T-helper 1 cell (primary cell): ENCODE data around the gene ARHGAP22.

Experiments used
- DNase-seq, 5 donors: peaks; one replicate each; pipeline ENCODE4 v3.0.0-alpha.2; 2012 to 2020

ARHGAP22 gene

DNA sequence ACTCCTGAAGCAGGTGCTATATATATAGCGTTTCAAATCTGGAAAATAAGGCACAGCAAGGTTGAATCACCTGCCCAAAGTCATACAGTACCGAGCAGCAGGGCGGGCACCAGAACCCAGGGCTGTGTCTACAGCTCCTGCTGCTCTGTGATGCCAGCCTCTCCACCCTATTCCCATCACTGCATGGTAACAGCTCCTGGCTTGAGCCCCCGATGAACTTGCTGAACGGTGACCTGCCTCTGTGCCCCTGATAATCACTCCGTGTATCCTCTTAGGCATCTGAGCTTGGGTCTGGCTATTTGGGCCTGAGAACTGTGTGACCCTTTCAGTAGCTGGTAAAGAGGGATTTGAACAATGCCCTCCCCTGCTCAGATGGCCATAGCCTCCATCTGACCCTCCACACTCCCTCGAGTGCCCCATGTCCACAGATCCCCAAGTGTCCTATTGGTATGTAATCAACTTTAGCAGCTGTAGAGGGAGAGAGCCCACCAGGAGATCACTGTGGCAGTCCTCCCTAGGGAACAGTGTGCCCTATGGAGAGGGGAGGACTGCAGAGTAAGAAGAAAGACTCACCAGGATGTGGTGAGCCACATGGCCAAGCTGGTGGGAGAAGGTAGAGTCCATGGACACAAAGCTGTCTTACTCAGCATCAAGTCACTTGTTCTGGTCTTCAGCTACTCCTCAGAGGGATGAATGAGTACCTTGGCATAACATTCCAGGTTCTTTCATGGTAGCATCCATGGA, 1.1 kb upstream of the ARHGAP22 start:
- DNase-seq: no peak

DNA sequence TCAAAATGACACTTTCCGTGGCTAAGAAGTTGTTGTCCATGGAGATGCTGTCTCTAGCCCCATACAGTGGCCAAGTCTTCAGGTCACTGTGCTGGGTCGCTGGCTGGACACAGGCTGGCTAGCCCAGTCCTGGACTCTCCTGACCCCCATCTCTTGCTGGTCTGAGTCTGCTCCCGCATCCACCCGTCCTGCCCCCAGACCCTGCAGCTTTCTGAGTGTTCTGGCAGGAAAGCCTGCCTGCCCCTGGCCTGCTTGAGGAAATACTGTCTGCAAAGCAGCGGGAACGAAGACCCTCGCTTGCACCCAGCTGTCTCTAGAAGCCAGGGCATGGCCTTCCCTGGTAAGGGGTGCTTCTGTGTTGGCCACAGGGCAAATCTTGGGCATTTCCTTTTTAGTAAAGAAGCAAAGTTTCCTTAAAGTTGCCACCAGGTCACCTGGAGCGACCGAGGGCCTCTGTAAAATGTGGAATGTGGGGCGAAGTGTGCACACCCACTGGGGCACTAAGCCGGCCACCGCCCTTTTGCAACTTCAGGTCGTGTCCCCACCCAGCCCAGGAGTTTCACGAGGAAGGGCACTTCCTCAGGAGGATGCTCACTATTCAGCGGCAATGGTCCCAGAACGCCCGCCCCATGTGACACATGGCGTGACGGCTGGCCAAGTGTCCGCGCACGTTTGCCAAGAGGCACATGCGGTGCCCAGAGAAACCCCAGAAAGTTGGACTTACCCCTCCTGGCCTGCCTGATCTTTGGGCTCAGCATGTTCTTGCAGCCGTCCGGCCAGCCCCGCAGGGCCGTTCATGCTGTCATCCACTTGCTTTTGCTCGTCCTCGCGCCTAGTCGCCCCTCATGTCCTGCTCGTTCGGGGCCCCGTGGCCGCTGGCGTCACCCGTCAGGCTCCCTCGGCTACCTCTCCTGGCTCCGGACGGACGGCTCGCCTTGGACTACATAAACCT, 558 bp downstream of the ARHGAP22 start:
- DNase-seq: no peak

DNA sequence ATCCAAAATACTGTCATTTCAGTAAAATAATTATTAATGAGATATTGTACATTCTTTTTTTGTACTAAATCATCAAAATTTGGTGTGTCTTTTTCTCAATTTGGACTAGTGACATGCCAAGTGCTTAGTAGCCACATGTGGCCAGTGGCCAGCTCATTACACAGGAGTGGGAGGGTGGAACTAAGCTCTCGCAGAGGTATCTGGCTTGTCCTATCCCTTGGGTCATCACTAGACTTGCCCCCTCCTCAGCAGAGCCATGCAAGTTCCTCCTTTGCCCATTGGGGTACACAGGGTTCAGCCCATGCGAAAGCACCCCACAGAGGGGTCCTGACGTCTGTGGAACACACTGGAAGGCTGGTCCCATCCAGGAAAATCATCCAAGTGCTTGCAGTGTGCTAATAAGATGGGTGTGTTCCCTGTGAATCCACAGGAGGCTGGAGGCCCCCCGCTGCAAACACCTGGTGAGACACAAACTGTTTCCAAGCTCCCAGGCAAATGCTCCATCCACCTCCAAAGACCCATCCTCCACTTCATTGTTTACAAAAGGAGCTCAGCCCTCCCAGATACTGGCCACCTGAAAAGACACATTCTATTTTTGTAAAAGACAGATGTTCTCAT, 1.3 kb downstream of the ARHGAP22 start:
- DNase-seq: no peak

DNA sequence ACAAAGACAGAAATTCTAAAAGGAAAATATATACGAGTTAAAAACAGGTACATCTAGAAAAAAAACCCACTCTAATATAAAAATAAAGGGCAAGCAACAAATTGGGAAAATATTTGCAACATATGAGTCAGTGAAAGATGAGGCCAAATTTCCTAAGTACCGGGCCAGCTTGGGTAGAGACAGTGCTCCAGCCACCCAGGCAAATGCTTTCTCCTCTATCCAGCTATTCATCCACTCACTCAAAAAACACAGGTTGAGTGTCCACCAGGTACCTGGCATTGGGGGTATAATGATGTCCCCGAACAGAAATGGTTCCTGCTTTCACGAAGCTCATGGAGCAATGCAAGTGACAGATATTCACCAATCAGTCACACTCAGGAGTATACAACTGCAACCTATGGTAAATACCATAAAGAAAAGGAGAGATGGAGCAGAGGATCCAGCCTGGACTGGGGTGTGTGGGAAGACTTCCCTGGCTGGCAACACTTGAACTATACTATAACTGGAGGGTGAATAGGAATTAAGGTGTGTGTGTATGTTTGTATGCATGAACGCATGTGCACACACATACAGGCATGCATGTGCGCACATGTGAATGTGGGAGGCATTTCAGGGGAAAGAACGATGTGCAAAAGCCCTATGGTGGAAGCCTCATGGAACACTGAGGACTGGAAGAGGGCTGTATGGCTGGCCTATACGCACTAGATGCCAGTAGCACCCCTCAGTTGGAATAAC, 2.3 kb downstream of the ARHGAP22 start:
- DNase-seq: no peak

DNA sequence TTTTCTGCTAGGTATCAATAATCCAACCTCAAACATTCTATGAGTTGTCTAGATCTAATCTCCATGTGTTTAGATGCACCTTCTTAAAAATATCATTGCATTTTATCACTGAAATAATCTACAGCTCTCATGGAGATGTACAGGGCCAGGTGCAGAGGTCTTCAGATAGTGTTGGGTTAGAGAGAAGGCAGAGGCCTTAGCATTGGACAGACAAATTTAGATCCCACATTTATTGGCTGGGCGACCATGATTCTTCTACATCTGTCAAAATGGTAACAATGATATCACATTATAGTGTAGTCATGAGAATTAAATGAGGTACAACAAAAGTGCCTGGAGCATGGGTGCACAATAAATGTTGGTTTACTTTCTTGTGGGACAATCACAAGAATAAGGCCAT, 3.1 kb downstream of the ARHGAP22 start:
- DNase-seq: no peak

DNA sequence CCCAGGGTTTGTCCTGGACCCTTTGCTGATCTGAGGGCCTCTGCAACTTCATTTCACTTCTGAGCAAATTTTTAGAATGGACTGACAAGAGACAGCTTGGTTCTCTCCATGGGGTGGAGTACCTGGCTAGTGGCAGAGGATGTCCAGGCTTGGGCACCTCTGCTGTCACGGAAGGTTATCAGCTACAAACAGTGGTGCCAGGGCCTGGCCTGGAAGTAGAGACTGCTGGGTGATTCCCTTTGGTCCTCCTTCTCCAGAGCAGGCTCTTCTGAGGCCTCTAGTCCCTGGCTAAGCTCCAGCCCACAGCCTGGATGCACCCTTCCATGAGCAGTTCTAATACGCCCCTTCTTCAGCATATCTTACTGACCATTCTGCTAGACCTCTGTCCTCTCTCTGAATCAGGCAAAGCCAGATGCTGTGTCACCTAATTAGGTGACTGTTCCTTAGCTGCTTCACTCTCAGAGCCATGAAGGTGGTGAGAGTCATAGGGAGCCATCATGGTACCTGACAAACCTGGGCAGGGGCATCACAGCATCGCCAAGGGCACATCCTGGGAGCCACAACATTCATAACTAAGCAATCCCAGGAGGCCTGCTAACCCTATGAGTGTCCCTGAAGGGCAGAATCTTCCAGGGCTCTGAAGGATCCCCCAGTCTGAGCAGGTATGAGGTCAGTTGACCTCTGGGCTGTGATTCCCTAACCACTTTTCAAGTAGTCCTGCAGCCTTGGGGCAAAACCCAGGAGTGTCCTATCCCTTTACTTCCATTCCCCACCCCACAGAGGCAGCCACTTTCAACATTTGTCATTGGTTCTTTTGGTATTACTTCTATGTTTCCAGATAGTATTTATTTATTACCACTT, 4.0 kb downstream of the ARHGAP22 start:
- no peak for DNase-seq

DNA sequence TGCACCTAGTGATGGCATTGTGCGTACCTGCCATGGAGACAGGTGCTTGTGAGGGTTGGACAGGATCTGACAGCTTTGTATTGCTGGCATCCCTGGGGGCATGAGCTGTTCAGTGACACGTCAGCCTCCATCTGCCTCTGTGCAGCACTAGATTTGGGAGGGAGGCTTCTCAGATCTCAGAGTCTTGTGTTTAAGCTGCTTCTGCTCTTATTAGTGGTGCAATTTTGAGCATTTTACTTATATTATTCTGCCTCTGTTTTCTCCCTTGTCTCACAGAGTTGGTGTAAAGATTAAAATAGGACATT, 5.1 kb downstream of the ARHGAP22 start:
- no peak for DNase-seq

DNA sequence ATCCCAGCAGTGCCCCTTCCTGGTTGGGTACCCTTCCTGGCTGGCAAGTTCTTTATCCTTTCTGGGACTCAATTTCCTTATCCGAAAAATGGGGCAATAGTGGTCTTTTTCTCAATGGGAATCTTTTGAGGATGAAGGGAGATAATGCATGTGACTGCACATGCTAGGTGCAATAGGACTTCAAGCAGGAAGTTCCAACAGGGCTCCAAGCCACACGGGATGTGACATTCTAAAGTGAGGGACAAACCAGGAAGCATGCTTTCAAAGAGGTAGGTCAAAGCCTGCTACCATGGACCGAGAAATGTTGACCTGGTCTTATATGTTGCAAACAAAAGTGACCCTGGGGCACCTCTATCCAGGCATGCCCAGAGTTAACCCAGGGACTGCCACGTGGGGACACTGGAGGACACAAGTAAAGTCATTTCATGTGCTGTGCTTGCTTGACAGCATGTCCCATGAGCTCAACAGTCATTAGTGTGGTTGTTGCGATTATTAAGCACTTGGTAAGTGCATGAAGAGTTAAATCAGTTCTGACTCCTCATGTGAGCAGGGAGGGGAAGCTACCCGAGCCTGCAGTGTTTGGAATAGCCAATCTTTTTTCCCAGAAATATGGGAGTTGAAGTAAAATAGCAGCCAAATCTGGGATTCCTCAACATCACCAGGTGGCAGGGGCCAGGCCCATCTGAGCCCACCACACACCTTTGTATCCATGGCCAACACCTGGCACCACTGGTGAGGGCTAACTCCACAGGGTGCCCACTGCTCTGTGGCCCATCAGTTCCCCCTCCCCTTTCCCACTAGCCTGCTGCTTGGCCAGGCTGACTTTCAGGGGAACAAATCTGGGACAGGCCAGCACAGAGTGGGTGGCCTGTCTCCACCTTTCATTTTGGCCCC, 5.7 kb downstream of the ARHGAP22 start:
- DNase-seq: no peak

DNA sequence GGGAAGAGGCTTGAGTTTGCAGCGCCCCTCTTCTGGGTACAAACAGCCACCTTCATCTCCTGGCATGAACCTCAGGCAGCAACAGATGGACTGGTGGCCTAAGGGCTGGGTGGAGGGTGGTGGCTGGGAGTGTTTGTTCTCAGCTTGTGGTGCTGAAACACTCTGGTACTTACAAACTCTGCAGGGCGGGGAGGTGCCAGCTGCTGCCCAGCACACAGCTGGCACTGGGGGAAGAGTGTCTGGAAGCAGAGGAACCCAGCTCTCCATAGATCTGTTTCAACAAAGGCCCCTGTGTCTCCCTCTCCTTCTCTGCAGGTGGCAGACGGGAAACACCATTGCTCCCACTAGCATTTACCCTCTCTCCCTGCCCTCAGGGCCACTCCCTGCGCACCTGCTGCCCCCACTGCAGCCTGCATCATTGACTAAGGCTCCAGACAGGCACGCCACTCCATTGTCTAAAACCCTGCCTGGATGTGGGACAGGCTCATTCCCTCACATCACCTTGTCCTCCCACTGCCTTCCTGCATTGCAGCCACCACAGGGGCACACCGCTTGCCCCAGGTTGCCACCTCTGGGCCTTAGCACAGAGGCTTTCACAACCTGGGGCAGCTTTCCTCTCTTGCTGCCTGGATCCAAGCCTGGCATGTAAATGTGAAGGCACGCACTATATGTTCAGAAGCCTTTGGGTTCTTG, 6.5 kb downstream of the ARHGAP22 start:
- DNase-seq: no peak

DNA sequence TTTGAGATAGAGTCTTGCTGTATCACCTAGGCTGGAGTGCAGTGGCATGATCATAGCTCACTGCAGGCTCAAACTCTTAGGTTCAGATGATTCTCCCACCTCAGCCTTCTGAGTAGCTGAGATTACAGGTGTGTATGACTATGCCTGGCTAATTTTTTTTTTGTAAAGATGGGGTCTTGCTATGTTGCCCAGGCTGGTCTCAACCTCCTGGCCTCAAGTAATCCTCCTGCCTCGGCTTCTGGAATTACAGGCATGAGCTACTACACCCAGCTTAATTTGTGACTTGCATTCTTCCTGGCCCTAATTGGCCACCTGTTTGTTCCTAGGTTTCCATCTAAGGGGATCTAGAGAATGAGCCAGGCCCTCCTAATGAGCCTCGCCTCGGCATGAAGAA, 9.3 kb downstream of the ARHGAP22 start:
- DNase-seq: no peak

DNA sequence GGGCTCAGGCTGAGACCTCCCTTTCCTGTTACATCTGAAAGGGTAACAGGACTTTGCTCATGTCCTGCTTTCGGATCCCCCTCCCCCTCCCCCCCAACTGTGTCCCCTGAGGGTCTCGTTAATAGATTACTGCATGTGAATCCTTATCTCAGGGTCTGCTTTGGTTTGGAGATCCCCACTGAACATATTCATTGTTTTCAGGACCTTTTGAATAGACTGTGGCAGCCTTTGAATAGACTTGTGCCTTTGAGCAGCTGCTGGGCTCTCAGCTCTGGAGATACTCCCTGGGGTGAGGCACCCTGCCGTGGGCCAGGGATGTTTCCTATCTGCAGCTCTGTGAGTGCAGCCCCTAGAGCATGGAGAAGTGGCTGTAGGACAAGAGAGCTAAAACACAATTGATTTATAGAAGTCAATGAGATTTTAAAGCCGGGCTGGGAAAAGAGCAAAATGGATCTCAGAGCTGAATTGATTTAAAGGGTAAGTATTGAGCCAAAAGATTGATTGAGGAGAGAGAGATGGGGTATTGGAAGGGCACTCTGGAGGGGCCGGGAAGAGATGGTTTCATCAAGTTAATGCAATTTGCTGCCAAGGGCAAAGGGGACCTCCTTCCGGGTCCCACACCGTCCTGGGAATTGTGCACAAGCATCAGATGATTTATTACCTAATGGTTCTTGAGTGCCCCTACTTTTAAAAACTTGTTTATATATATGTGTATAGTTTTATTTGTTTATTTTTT, 9.9 kb downstream of the ARHGAP22 start:
- no peak for DNase-seq

DNA sequence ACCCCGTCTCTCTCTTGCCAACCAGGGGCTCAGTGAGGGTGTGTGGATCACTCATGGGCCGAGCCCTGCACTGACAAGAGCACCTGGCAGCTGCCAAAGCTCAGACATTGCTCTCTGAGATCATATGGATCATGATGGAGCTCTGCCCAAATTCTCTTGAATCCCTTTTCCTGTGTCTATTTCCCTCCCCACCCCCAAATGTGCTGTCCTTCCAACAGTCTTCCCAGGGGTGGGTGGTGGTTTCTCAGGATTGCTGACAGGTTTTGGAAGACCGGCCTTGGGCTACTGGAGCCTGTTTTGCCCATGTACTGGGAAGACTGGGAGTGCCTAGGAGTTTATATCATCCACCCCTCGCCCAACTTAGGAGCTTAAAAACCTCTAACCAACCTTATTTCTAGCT, 10.5 kb downstream of the ARHGAP22 start:
- no peak for DNase-seq

DNA sequence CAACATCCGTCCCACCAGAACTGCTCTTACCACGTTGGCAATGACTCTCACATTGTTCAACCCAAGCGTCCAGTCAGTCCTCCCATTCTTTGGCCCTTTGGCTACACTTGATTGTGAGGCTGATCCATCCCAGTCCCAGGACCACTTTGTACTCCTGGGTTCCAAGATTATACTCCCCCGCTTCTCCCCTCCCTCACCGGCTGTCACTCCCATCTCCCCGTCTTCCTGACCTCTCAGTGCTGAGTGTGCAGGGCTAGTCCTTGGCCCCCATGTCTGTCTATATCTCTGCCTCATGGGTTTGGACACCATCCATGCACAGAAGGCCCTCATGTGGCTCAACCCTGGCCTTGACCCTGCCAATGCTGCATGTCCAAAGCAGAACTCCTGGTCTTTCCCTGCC, 12.5 kb downstream of the ARHGAP22 start:
- no peak for DNase-seq

DNA sequence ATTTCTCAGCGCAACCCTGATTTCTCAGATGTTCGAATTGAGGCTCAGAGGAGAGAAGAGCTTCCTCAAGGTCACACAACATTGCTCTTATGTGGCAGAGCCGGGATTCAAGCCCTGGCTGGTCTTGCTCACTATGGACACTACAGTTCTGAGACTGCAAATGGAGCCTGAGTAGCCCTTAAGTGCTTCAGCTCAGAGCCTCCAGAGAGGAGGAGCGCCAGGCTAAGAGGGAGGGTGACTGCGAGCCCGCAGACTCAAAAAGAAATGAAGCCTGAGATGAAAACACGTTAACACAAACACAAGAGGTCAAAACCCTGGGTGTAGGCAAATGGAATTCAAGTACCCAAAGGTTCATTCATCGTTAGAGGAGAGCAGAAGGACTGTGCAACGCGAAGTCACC, 13.9 kb downstream of the ARHGAP22 start:
- no peak for DNase-seq

DNA sequence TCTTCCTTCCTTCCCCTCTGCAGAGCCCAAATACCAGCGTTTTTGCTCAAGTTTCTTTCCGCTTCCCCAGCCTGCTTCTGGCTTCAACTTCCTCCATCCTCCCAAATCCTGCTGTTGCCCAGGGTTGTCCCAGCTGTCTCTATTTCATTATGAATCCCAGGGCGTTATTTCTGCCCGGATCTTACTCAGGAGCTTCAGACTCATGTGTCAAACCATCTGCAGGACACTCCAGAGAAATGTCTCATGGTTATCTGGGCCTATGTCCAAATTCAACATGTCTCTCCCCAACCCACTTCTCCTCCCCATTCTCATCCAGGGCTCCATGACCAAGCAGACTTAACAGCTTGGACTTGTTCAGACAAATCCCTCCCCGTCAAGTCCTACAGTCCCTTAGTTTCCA, 15.6 kb downstream of the ARHGAP22 start:
- no peak for DNase-seq

DNA sequence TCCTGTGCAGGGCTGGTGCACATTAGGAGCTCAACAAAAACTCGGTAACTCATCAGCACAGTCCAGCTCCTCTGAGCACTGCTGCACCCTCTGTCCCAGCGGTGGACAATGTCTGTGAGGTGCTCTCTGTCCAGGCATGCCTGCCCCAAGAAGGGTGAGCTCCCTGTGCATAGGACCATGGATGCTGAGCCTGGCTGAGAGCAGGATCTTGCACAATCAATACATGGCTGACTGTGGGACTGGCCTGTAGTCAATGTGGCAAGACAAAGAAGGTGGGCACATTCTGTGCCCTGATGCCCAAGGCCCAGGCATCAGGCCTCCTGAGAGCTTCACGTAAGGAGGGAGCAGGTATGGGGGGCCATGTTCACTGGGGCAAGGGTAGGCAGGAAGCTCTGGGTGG, 17.1 kb downstream of the ARHGAP22 start:
- DNase-seq: no peak

DNA sequence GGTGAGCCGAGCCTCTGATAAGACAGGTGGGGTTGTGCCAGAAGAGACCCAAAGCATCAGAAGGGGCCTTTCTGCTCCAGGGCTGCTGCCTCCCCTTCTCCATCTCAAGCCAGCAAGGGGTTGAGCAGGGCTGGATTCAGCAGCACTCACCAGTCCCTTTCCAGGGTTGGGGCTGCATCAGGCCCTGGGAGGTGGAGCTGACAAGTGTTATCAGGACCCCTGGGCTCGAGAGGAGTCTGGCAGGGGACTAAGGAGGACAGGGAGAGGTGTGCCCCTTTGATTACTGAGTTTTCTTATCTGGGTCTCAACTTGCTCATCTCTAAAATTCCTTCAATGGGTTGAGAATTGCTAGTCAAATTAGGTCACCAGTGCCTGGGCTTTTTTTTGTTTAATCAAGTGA, 17.8 kb downstream of the ARHGAP22 start:
- DNase-seq: no peak

DNA sequence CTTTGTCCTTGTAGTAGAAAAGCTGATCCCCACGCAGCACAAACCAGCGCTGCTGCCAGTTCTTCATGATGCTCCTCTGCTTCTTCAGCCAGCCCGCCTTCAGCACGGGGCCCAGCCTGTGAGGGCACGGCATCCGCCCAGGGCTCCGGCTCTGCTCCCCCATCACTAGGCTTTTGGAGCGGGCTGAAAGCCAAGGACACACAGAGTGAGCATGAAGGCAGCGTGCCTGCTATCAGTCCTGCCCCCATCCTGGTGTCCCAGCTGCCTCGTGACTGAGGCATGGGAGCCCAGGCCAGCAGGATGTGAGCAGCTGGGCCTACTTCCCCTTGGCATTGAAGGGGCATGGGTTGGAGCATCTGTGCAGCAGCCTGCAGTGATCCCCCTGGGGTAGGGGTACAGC, 21.9 kb downstream of the ARHGAP22 start:
- DNase-seq: no peak

DNA sequence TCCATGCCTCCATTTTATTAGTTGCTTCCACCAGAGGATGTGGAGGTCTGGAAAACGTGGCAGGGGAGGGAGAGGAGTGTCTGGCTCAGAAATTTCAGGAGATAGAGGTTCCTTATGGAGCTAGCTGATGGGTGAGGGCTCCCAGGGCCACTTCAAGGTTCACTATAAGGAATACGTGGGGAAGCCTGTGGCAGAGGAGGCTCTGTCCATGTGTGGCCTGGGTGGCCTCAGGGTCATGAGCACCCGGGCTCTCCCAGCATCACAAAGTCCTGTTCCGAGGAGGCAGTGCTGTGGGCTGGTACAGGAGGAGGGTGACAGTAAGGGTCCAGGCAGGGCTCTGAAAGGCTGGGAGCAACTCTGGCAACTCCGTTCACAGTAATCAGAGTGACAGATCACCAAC, 24.6 kb downstream of the ARHGAP22 start:
- DNase-seq: no peak
